Suprapubic skin (tissue), 4 donors: ENCODE results near the gene LDLRAD4.

Experiments
- CTCF ChIP-seq, 2 donors: fragments of 200-600 bp in 1 of 2; fragments of 450-650 bp in 1 of 2; sonication (generic) in 1 of 2; IDR thresholded peaks; one replicate each; pipeline ENCODE4 v1.5.1; 2016 to 2019; ENCODE audit warnings: antibody characterized with exemption in 2 of 2, mild to moderate bottlenecking in 1 of 2, moderate library complexity in 1 of 2
- EP300 ChIP-seq: sonication (generic); formaldehyde crosslinking; IDR thresholded peaks from one replicate; pipeline ENCODE4 v1.6.1; 2017; ENCODE audit warnings: antibody characterized with exemption
- POLR2A ChIP-seq, 2 donors: fragments of 450-650 bp; IDR thresholded peaks; one replicate each; pipeline ENCODE4 v1.6.1; 2017; ENCODE audit warnings: antibody characterized with exemption in 2 of 2, mild to moderate bottlenecking in 2 of 2, moderate library complexity in 2 of 2
- POLR2AphosphoS5 ChIP-seq, 3 donors: sonication (generic); formaldehyde crosslinking; IDR thresholded peaks; one replicate each; pipeline ENCODE4 v1.6.1; 2017; ENCODE audit warnings: antibody characterized with exemption in 3 of 3

DNA sequence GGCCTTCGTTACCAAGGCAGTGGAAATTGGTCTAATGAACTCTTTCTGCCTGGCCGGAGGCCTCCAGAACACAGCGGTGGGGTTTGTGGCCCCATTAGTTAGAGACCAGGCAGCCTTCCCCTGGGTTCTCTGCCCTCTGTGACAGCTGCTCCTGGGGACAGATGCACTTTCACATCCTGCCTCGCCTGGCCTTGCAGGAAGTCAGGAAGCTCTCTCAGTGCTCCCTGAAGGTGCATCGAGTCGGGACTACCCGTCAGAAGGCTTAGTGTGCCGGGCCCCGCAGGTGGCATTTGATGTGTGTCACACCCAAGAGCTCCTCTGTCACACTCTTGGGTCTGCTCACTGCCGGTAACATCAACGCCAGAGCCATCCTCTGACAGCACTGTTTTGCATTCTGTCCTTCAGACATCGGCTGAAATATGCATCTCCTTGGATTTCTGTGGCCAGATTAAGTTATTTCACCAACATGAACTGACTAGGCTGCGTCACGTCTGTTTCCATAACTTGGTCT is 158.3 kb downstream of the LDLRAD4 start:
- TF ChIP-seq CTCF (IDR thresholded peaks at IDR 0.05) (no peak), POLR2AphosphoS5 (IDR thresholded peaks at IDR 0.05) (no peak), POLR2A (IDR thresholded peaks at IDR 0.05) (no peak), EP300 (no peak)
